Stimulated activated CD4-positive, alpha-beta T cell treated with anti-CD3 and anti-CD28 coated beads, Interleukin-12 subunit alpha, Interleukin-12 subunit beta, amount 100 ng/mL, for 48 hours (primary cell): ENCODE results near the gene FATE1.

Source experiments
- DNase-seq, 3 donors: peaks; one replicate each; pipeline ENCODE4 v3.0.0-alpha.2; 2020; ENCODE audit warnings: low read depth in 2 of 3, low spot score in 1 of 3

FATE1 gene

GRCh38 chrX:151703487-151703886, 12.3 kb upstream of the FATE1 start:
- DNase-seq: no peak

GRCh38 chrX:151704041-151704663, 11.7 kb upstream of the FATE1 start:
- DNase-seq: no peak

- no peak for DNase-seq
Measured at GRCh38 chrX:151708821-151709220, 7.0 kb upstream of the FATE1 start.

- DNase-seq: no peak
Measured at GRCh38 chrX:151710457-151710856, 5.4 kb upstream of the FATE1 start.

- no peak for DNase-seq
Measured at GRCh38 chrX:151711154-151711553, 4.7 kb upstream of the FATE1 start.

GRCh38 chrX:151711787-151712186, 4.0 kb upstream of the FATE1 start:
- DNase-seq: no peak

- DNase-seq: no peak
Measured at GRCh38 chrX:151712253-151712652, 3.6 kb upstream of the FATE1 start.

GRCh38 chrX:151713849-151714248, 2.0 kb upstream of the FATE1 start:
- DNase-seq: peak in 1 of 3 donors; percentile 2

- DNase-seq: no peak
Measured at GRCh38 chrX:151714362-151714761, 1.5 kb upstream of the FATE1 start.

GRCh38 chrX:151722241-151722846, 6.5 kb downstream of the FATE1 start:
- peak in 1 of 3 donors; percentile 3 for DNase-seq

GRCh38 chrX:151723156-151723760, 7.4 kb downstream of the FATE1 start:
- no peak for DNase-seq

- DNase-seq: no peak
Measured at GRCh38 chrX:151724563-151725337, 8.9 kb downstream of the FATE1 start.

- DNase-seq: no peak
Measured at GRCh38 chrX:151725338-151725614, 9.4 kb downstream of the FATE1 start.

GRCh38 chrX:151726751-151727150, 10.9 kb downstream of the FATE1 start:
- DNase-seq: no peak

GRCh38 chrX:151727346-151727745, 11.5 kb downstream of the FATE1 start:
- no peak for DNase-seq

GRCh38 chrX:151729056-151729725, 13.4 kb downstream of the FATE1 start:
- DNase-seq: no peak

- DNase-seq: no peak
Measured at GRCh38 chrX:151734446-151734845, 18.6 kb downstream of the FATE1 start, which contains the start of gene CNGA2. Gene CNGA2 (plus strand): TSS chrX:151734746. CDS start chrX:151738484, 3,738 bp downstream.

- no peak for DNase-seq
Measured at GRCh38 chrX:151735219-151735618, 19.4 kb downstream of the FATE1 start.

- no peak for DNase-seq
Measured at GRCh38 chrX:151736685-151737084, 20.9 kb downstream of the FATE1 start.

GRCh38 chrX:151737494-151737893, 21.7 kb downstream of the FATE1 start:
- DNase-seq: no peak

- no peak for DNase-seq
Measured at GRCh38 chrX:151738751-151739150, 22.9 kb downstream of the FATE1 start.

- no peak for DNase-seq
Measured at GRCh38 chrX:151741606-151742005, 25.8 kb downstream of the FATE1 start.
